Neural cell (in vitro differentiated cells): ENCODE results near the gene ASB10.

Source experiments
- EZH2 ChIP-seq: fragments of 200-600, 300-800 bp; shearing (Covaris generic), sonication (generic); IDR thresholded peaks from 2 replicates; pipeline ENCODE4 v1.6.1; 2014; ENCODE audit warnings: antibody characterized with exemption, low read length, borderline replicate concordance, mild to moderate bottlenecking; ENCODE audit not compliant: insufficient read depth, poor library complexity, severe bottlenecking
- REST ChIP-seq: IDR thresholded peaks from 2 replicates; pipeline ENCODE4 v1.6.1; 2012; ENCODE audit warnings: borderline replicate concordance
- TF ChIP-seq, protein P1 (sequence below): fragments of 450-650 bp; IDR thresholded peaks from 2 replicates; pipeline ENCODE4 v1.5.1; 2014; ENCODE audit warnings: antibody characterized with exemption, mild to moderate bottlenecking, moderate library complexity; ENCODE audit not compliant: poor library complexity, severe bottlenecking

GRCh38 chr7:151208253-151208862, 21.3 kb upstream of the ASB10 start:
- no peak for TF ChIP-seq EZH2
- TF ChIP-seq, protein P1, sequence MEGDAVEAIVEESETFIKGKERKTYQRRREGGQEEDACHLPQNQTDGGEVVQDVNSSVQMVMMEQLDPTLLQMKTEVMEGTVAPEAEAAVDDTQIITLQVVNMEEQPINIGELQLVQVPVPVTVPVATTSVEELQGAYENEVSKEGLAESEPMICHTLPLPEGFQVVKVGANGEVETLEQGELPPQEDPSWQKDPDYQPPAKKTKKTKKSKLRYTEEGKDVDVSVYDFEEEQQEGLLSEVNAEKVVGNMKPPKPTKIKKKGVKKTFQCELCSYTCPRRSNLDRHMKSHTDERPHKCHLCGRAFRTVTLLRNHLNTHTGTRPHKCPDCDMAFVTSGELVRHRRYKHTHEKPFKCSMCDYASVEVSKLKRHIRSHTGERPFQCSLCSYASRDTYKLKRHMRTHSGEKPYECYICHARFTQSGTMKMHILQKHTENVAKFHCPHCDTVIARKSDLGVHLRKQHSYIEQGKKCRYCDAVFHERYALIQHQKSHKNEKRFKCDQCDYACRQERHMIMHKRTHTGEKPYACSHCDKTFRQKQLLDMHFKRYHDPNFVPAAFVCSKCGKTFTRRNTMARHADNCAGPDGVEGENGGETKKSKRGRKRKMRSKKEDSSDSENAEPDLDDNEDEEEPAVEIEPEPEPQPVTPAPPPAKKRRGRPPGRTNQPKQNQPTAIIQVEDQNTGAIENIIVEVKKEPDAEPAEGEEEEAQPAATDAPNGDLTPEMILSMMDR, result no peak
- no peak for TF ChIP-seq REST
